SK-N-SH (cell line): Measurements from ENCODE around the gene AUTS2. TPM values are rescaled to one million over a fixed set of nuclear protein-coding genes. Genes with fewer than 3 reads are reported as not detected.

ENCODE experiments used
- CTCF ChIA-PET: fragments of 300-600, 350-600 bp; formaldehyde crosslinking; extraction: SDS; loops from one replicate; lab custom pipeline; 2021; lab: Yijun Ruan, JAX
- POLR2A ChIA-PET: fragments of 350-600 bp; sonication (Branson Sonifier 250); formaldehyde crosslinking; extraction: SDS; loops from one replicate; lab custom pipeline; 2020; ENCODE audit warnings: antibody characterized with exemption, inconsistent platforms; lab: Yijun Ruan, JAX
- DNase-seq: peaks from one replicate; pipeline ENCODE4 v3.0.0; 2012
- H2AFZ ChIP-seq: fragments of 200-600 bp; sonication (generic); 2 replicates; pipeline ENCODE4 v1.8.1; 2016; ENCODE audit warnings: antibody characterized with exemption, mild to moderate bottlenecking, low read depth
- H3F3A ChIP-seq: fragments of 200-600 bp; sonication (generic); replicated peaks from 2 replicates; pipeline ENCODE3; 2016; ENCODE audit warnings: antibody characterized with exemption, mild to moderate bottlenecking; ENCODE audit not compliant: insufficient read depth
- H3K27ac ChIP-seq, 2 experiments: fragments of 200-500 bp in 1 of 2; fragments of 200-600 bp in 1 of 2; sonication (Bioruptor generic) in 1 of 2; sonication (generic), shearing (Covaris generic) in 1 of 2; 2 replicates each; pipeline versions ENCODE4 v1.5.1 to v1.6.1; 2014 to 2016; ENCODE audit warnings: low read depth in 2 of 2, inconsistent platforms in 1 of 2, low read length in 1 of 2, mild to moderate bottlenecking in 1 of 2, mixed read lengths in 1 of 2
- H3K27me3 ChIP-seq: fragments of 200-600 bp; sonication (generic), shearing (Covaris generic); 2 replicates; pipeline ENCODE4 v1.6.1; 2016; ENCODE audit warnings: mixed run types; ENCODE audit not compliant: insufficient read depth
- H3K36me3 ChIP-seq, 2 experiments: fragments of 200-500 bp in 1 of 2; fragments of 200-600 bp in 1 of 2; sonication (Bioruptor generic) in 1 of 2; sonication (generic) in 1 of 2; replicated peaks in 1 of 2; 2 replicates each; pipeline versions ENCODE3 to v1.5.1; 2014 to 2016; ENCODE audit warnings: low read length in 1 of 2, mild to moderate bottlenecking in 1 of 2; ENCODE audit not compliant: insufficient read depth in 2 of 2, control insufficient read depth in 1 of 2
- H3K4me1 ChIP-seq, 2 experiments: fragments of 200-500 bp in 1 of 2; fragments of 200-600 bp in 1 of 2; sonication (Bioruptor generic) in 1 of 2; sonication (generic), shearing (Covaris generic) in 1 of 2; 2 replicates each; pipeline versions ENCODE4 v1.5.1 to v1.6.1; 2014 to 2016; ENCODE audit warnings: low read depth in 1 of 2, low read length in 1 of 2, mixed run types in 1 of 2; ENCODE audit not compliant: insufficient read depth in 2 of 2, control insufficient read depth in 1 of 2
- H3K4me2 ChIP-seq: fragments of 200-600 bp; sonication (generic), shearing (Covaris generic); 2 replicates; pipeline ENCODE4 v1.6.1; 2017; ENCODE audit warnings: mixed run types
- H3K4me3 ChIP-seq, 2 experiments: fragments of 200-500 bp in 1 of 2; fragments of 200-600 bp in 1 of 2; sonication (Bioruptor generic) in 1 of 2; sonication (generic), shearing (Covaris generic) in 1 of 2; 2 replicates each; pipeline versions ENCODE4 v1.5.1 to v1.8.1; 2014 to 2016; ENCODE audit warnings: low read depth in 2 of 2, inconsistent platforms in 1 of 2, low read length in 1 of 2, mild to moderate bottlenecking in 1 of 2, mixed read lengths in 1 of 2, moderate library complexity in 1 of 2
- H3K79me2 ChIP-seq: fragments of 200-600 bp; sonication (generic); 2 replicates; pipeline ENCODE4 v1.8.1; 2017; ENCODE audit warnings: mild to moderate bottlenecking; ENCODE audit not compliant: insufficient read depth
- H3K9ac ChIP-seq: fragments of 200-600 bp; sonication (generic); 2 replicates; pipeline ENCODE4 v1.6.1; 2017; ENCODE audit warnings: mixed run types
- H3K9me2 ChIP-seq: fragments of 200-600 bp; sonication (generic); 2 replicates; pipeline ENCODE4 v1.6.1; 2017; ENCODE audit warnings: mixed run types
- H3K9me3 ChIP-seq: fragments of 200-600 bp; sonication (generic); 2 replicates; pipeline ENCODE4 v1.6.1; 2017; ENCODE audit warnings: mixed run types, mild to moderate bottlenecking, moderate library complexity
- H4K20me1 ChIP-seq: fragments of 200-600 bp; sonication (generic); 2 replicates; pipeline ENCODE4 v1.6.1; 2017; ENCODE audit warnings: mild to moderate bottlenecking, mixed run types; ENCODE audit not compliant: insufficient read depth
- CHD2 ChIP-seq: fragments of 150-350 bp; IDR thresholded peaks from 2 replicates; pipeline ENCODE4 v1.6.1; 2018; ENCODE audit warnings: low read length; ENCODE audit not compliant: partially characterized antibody
- ELF1 ChIP-seq: IDR thresholded peaks from 2 replicates; pipeline ENCODE4 v1.4.0; 2012
- EP300 ChIP-seq, 2 experiments: IDR thresholded peaks; 2 replicates each; pipeline versions ENCODE4 v1.4.0 to v1.6.1; 2012; ENCODE audit warnings: borderline replicate concordance in 1 of 2, low read depth in 1 of 2, low read length in 1 of 2
- EZH2phosphoT487 ChIP-seq: fragments of 200-600 bp; sonication (generic); IDR thresholded peaks from 2 replicates; pipeline ENCODE4 v1.6.1; 2017; ENCODE audit warnings: low read depth, mixed run types, mild to moderate bottlenecking, antibody characterized with exemption, moderate library complexity, borderline replicate concordance
- FOSL2 ChIP-seq: IDR thresholded peaks from 2 replicates; pipeline ENCODE4 v1.4.0; 2012; ENCODE audit warnings: low read depth, mild to moderate bottlenecking, moderate library complexity, borderline replicate concordance
- FOXJ3 ChIP-seq: sonication (generic); formaldehyde crosslinking; IDR thresholded peaks from 2 replicates; pipeline ENCODE4 v1.5.1; 2020; ENCODE audit warnings: mild to moderate bottlenecking, missing genetic modification reagents
- GABPA ChIP-seq: IDR thresholded peaks from 2 replicates; pipeline ENCODE4 v1.4.0; 2012; ENCODE audit warnings: low read depth, mild to moderate bottlenecking
- GATA2 ChIP-seq: sonication (generic); formaldehyde crosslinking; IDR thresholded peaks from 2 replicates; pipeline ENCODE4 v1.5.0; 2020; ENCODE audit warnings: mild to moderate bottlenecking, missing genetic modification reagents
- IRF3 ChIP-seq: fragments of 150-350 bp; IDR thresholded peaks from 2 replicates; pipeline ENCODE4 v1.6.1; 2016; ENCODE audit warnings: mild to moderate bottlenecking, low read depth, low read length
- JUND ChIP-seq: IDR thresholded peaks from 2 replicates; pipeline ENCODE4 v1.4.0; 2012
- MXI1 ChIP-seq: IDR thresholded peaks from 2 replicates; pipeline ENCODE4 v1.6.1; 2012; ENCODE audit warnings: mild to moderate bottlenecking, low read depth, low read length, improper control_type of control experiment
- NFIC ChIP-seq: IDR thresholded peaks from 2 replicates; pipeline ENCODE4 v1.4.0; 2012; ENCODE audit warnings: borderline replicate concordance
- RAD21 ChIP-seq: IDR thresholded peaks from 2 replicates; pipeline ENCODE4 v1.6.1; 2012; ENCODE audit warnings: mild to moderate bottlenecking, low read length
- RFX5 ChIP-seq: IDR thresholded peaks from 2 replicates; pipeline ENCODE4 v1.6.1; 2012; ENCODE audit warnings: mild to moderate bottlenecking, improper control_type of control experiment, low read length
- RXRA ChIP-seq: IDR thresholded peaks from 2 replicates; pipeline ENCODE4 v1.4.0; 2012; ENCODE audit warnings: low read depth, mild to moderate bottlenecking, borderline replicate concordance
- SIN3A ChIP-seq: IDR thresholded peaks from 2 replicates; pipeline ENCODE4 v1.6.1; 2012; ENCODE audit warnings: low read depth, mild to moderate bottlenecking, low read length, moderate library complexity, borderline replicate concordance
- SMC3 ChIP-seq: IDR thresholded peaks from 2 replicates; pipeline ENCODE4 v1.6.1; 2012; ENCODE audit warnings: low read depth, low read length, improper control_type of control experiment
- TAF1 ChIP-seq: IDR thresholded peaks from 2 replicates; pipeline ENCODE4 v1.6.1; 2012; ENCODE audit warnings: low read depth, mild to moderate bottlenecking, low read length, moderate library complexity, borderline replicate concordance
- TCF12 ChIP-seq: IDR thresholded peaks from 2 replicates; pipeline ENCODE4 v1.4.0; 2012
- TEAD4 ChIP-seq: IDR thresholded peaks from 2 replicates; pipeline ENCODE4 v1.4.0; 2012; ENCODE audit warnings: mild to moderate bottlenecking, borderline replicate concordance; ENCODE audit not compliant: insufficient read depth
- YY1 ChIP-seq: IDR thresholded peaks from 2 replicates; pipeline ENCODE4 v1.4.0; 2012; ENCODE audit warnings: low read depth, mild to moderate bottlenecking
- WGBS: methylation state at CpG from one replicate; pipeline ENCODE4 v1.1.6; 2017; ENCODE audit warnings: low lambda C conversion rate; 5-methylcytosine and 5-hydroxymethylcytosine counted together
- polyA plus RNA-seq, 3 experiments: library from polyadenylated mRNA; depleted of rRNA; stranded (reverse); fragments of >200 nt; gene quantifications; 2 replicates each; pipeline ENCODE4 v1.2.3, GENCODE V29; 2012
- TF ChIP-seq, protein P1 (sequence below): fragments of 150-350 bp; IDR thresholded peaks from 2 replicates; pipeline ENCODE4 v1.6.1; 2017; ENCODE audit warnings: antibody characterized with exemption, low read length, low read depth, borderline replicate concordance
- TF ChIP-seq, protein P2 (sequence below): IDR thresholded peaks from 2 replicates; pipeline ENCODE4 v1.4.0; 2012; ENCODE audit warnings: low read depth, borderline replicate concordance

The AUTS2 gene
- polyA plus RNA-seq, 1 of the 3 experiments (the other 2 are of a cell fraction) = 15.6 TPM

GRCh38 chr7:70379210-70379609, 780.9 kb downstream of the AUTS2 start:
- CTCF ChIA-PET = interaction anchor here (0.7 to 5.0 kb wide), 8 partner anchors 11 to 337 kb away, joined by 3 to 19 read pairs (median 3); no protein-coding TSS in a partner anchor
- POLR2A ChIA-PET = no interaction called here
- Histone ChIP-seq H3F3A (peaks cover 13% of the 10 kb centered on the region), H3K9me3 (no peaks in the 10 kb centered on the region), H3K27me3 (no peaks in the 10 kb centered on the region), H3K4me1 (peaks cover 8 to 53% of the 10 kb centered on the region in 2 experiments; a peak in 3 of 4 replicates), H3K9me2 (no peaks in the 10 kb centered on the region), H3K4me3 (no peak overlapping the region), H3K9ac (no peak overlapping the region), H2AFZ (no peak overlapping the region), H3K36me3 (no peaks in the 10 kb centered on the region), H3K4me2 (no peak overlapping the region)
- 89% methylated on average over 9 of the region's 9 CpGs for WGBS
- DNase-seq = no peak
- TF ChIP-seq MXI1 (no peak), FOSL2 (no peak), CHD2 (no peak), SIN3A (no peak), FOXJ3 (CRISPR knock-in tag) (no peak), GATA2 (no peak), ELF1 (no peak), IRF3 (no peak), RAD21 (no peak), EZH2phosphoT487 (no peak)
- TF ChIP-seq, protein P1, sequence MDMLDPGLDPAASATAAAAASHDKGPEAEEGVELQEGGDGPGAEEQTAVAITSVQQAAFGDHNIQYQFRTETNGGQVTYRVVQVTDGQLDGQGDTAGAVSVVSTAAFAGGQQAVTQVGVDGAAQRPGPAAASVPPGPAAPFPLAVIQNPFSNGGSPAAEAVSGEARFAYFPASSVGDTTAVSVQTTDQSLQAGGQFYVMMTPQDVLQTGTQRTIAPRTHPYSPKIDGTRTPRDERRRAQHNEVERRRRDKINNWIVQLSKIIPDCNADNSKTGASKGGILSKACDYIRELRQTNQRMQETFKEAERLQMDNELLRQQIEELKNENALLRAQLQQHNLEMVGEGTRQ = no peak
- TF ChIP-seq, protein P2, sequence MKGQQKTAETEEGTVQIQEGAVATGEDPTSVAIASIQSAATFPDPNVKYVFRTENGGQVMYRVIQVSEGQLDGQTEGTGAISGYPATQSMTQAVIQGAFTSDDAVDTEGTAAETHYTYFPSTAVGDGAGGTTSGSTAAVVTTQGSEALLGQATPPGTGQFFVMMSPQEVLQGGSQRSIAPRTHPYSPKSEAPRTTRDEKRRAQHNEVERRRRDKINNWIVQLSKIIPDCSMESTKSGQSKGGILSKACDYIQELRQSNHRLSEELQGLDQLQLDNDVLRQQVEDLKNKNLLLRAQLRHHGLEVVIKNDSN = no peak
- TF ChIP-seq, all 33 proteins: peak for 0
- Histone ChIP-seq H3K27ac (peak overlapping the region in 1 of 2 experiments; percentile 87; a peak in 1 of 4 replicates), H3K79me2 (no peaks in the 10 kb centered on the region), H4K20me1 (no peaks in the 10 kb centered on the region)

GRCh38 chr7:70380421-70381015, 782.2 kb downstream of the AUTS2 start:
- Histone ChIP-seq H3K4me3 (peak overlapping the region in 1 of 2 experiments; percentile 20; a peak in 2 of 4 replicates), H3K4me1 (peaks cover 17 to 57% of the 10 kb centered on the region in 2 experiments), H3K79me2 (no peaks in the 10 kb centered on the region), H3K9ac (peak overlapping the region; percentile 27; the same call in 1 of the 2 replicates), H2AFZ (no peak overlapping the region), H3K4me2 (peak overlapping the region; percentile 63), H3F3A (peaks cover 13% of the 10 kb centered on the region), H3K27me3 (no peaks in the 10 kb centered on the region), H4K20me1 (no peaks in the 10 kb centered on the region), H3K27ac (peak overlapping the region; percentile 87 to 88), H3K9me3 (no peaks in the 10 kb centered on the region), H3K9me2 (no peaks in the 10 kb centered on the region), H3K36me3 (no peaks in the 10 kb centered on the region)
- POLR2A ChIA-PET = interaction anchor here (1.2 kb wide), 1 partner anchor 26 kb away, joined by 3 read pairs; no protein-coding TSS in a partner anchor
- CTCF ChIA-PET = interaction anchor here (0.7 to 5.0 kb wide), 6 partner anchors 21 to 338 kb away, joined by 3 to 19 read pairs (median 4); no protein-coding TSS in a partner anchor
- WGBS = 25% methylated on average over 9 of the region's 9 CpGs
- peak; percentile 19 for DNase-seq
- TF ChIP-seq TAF1 = no peak
- no peak for TF ChIP-seq RFX5
- no peak; the same call in 1 of the 2 replicates for TF ChIP-seq YY1
- no peak for TF ChIP-seq RAD21
- TF ChIP-seq EZH2phosphoT487 = no peak
- no peak; the same call in 1 of the 2 replicates for TF ChIP-seq ELF1
- peak; percentile 97 for TF ChIP-seq JUND
- no peak for TF ChIP-seq SMC3
- TF ChIP-seq GABPA = no peak; the same call in 1 of the 2 replicates
- TF ChIP-seq EP300 (IDR thresholded peaks at IDR 0.05; ENCODE audit: borderline replicate concordance in 1 of 2, low read depth in 1 of 2, low read length in 1 of 2) = peak; percentile 54 to 99
- TF ChIP-seq TEAD4 = peak; percentile 99
- TF ChIP-seq MXI1 = no peak
- TF ChIP-seq NFIC = peak; percentile 98
- no peak for TF ChIP-seq FOXJ3 (CRISPR knock-in tag)
- TF ChIP-seq TCF12 = peak; percentile 98
- TF ChIP-seq, protein P2 = no peak
- peak; percentile 88 for TF ChIP-seq RXRA
- TF ChIP-seq GATA2 = peak; percentile 19; the same call in 1 of the 2 replicates
